ENCODE results near the gene RPS27A. TPM values are rescaled to one million over a fixed set of nuclear protein-coding genes. Genes with fewer than 3 reads are reported as not detected.

Gene RPS27A
- total and polyA plus RNA-seq, 9 of the 15 experiments (the other 6 are each of a cell fraction or from before 2014, with no cell fraction given): 1,383 to 3,282 (median 2,242) TPM

DNA sequence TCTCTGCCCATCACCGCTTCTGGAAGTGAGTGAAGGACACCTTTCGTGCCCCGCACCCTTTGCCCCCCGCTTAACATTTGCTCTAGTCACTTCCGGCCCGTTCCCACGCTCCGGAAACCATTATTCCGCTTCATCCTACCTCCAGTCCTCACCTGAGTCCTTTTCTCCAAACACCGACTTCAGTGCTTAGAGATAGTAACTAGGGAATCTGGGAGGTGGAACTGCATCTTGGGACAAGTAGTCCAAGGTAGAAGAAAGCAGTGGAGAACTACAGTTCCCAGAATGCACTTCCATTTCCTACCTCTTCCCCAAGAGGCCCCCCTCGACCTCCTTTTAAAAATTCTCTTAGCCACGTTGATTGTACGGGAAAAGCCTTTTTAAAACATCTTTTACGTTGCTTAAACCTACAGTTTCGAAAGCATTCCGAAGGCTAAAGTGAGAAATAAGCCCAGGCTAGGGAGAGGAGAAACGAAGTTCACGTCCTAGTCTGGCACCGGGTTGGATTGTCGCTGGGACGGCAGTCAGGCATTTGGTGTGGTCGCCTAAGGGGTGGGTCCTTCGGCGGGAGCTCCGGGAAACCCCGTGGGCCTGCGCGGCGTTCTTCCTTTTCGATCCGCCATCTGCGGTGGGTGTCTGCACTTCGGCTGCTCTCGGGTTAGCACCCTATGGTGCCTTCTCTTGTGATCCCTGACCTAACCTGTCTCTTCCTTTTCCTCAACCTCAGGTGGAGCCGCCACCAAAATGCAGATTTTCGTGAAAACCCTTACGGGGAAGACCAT, at the start of gene RPS27A, which contains the start of gene CLHC1 (continued):
- TF ChIP-seq, protein P1, sequence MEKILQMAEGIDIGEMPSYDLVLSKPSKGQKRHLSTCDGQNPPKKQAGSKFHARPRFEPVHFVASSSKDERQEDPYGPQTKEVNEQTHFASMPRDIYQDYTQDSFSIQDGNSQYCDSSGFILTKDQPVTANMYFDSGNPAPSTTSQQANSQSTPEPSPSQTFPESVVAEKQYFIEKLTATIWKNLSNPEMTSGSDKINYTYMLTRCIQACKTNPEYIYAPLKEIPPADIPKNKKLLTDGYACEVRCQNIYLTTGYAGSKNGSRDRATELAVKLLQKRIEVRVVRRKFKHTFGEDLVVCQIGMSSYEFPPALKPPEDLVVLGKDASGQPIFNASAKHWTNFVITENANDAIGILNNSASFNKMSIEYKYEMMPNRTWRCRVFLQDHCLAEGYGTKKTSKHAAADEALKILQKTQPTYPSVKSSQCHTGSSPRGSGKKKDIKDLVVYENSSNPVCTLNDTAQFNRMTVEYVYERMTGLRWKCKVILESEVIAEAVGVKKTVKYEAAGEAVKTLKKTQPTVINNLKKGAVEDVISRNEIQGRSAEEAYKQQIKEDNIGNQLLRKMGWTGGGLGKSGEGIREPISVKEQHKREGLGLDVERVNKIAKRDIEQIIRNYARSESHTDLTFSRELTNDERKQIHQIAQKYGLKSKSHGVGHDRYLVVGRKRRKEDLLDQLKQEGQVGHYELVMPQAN (IDR thresholded peaks at IDR 0.05; ENCODE audit: borderline replicate concordance): peak; percentile 91
- TF ChIP-seq, protein P2, sequence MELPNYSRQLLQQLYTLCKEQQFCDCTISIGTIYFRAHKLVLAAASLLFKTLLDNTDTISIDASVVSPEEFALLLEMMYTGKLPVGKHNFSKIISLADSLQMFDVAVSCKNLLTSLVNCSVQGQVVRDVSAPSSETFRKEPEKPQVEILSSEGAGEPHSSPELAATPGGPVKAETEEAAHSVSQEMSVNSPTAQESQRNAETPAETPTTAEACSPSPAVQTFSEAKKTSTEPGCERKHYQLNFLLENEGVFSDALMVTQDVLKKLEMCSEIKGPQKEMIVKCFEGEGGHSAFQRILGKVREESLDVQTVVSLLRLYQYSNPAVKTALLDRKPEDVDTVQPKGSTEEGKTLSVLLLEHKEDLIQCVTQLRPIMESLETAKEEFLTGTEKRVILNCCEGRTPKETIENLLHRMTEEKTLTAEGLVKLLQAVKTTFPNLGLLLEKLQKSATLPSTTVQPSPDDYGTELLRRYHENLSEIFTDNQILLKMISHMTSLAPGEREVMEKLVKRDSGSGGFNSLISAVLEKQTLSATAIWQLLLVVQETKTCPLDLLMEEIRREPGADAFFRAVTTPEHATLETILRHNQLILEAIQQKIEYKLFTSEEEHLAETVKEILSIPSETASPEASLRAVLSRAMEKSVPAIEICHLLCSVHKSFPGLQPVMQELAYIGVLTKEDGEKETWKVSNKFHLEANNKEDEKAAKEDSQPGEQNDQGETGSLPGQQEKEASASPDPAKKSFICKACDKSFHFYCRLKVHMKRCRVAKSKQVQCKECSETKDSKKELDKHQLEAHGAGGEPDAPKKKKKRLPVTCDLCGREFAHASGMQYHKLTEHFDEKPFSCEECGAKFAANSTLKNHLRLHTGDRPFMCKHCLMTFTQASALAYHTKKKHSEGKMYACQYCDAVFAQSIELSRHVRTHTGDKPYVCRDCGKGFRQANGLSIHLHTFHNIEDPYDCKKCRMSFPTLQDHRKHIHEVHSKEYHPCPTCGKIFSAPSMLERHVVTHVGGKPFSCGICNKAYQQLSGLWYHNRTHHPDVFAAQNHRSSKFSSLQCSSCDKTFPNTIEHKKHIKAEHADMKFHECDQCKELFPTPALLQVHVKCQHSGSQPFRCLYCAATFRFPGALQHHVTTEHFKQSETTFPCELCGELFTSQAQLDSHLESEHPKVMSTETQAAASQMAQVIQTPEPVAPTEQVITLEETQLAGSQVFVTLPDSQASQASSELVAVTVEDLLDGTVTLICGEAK (IDR thresholded peaks at IDR 0.05): peak; percentile 72; the same call in 1 of the 2 replicates
- TF ChIP-seq, protein P2 (CRISPR knock-in tag; IDR thresholded peaks at IDR 0.05): no peak
- no peak for TF ChIP-seq ZBTB1 (CRISPR knock-in tag; IDR thresholded peaks at IDR 0.05; ENCODE audit: borderline replicate concordance, low read depth)
- 0 out of 2 replicates have a peak, but pooled peaks have one; percentile 15 for TF ChIP-seq ZNF3 (CRISPR knock-in tag; IDR thresholded peaks at IDR 0.05)
- TF ChIP-seq, protein P3, sequence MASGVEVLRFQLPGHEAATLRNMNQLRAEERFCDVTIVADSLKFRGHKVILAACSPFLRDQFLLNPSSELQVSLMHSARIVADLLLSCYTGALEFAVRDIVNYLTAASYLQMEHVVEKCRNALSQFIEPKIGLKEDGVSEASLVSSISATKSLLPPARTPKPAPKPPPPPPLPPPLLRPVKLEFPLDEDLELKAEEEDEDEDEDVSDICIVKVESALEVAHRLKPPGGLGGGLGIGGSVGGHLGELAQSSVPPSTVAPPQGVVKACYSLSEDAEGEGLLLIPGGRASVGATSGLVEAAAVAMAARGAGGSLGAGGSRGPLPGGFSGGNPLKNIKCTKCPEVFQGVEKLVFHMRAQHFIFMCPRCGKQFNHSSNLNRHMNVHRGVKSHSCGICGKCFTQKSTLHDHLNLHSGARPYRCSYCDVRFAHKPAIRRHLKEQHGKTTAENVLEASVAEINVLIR (CRISPR knock-in tag; IDR thresholded peaks at IDR 0.05): no peak
- TF ChIP-seq CBFB (CRISPR knock-in tag; IDR thresholded peaks at IDR 0.05): peak; percentile 72; the same call in 1 of the 2 replicates
- no peak for TF ChIP-seq SMARCC2 (IDR thresholded peaks at IDR 0.05; ENCODE audit: low read depth)
- TF ChIP-seq KAT7 (CRISPR knock-in tag; IDR thresholded peaks at IDR 0.05; ENCODE audit: borderline replicate concordance): peak; percentile 61; the same call in 1 of the 2 replicates
- TF ChIP-seq ZNF584 (CRISPR knock-in tag; IDR thresholded peaks at IDR 0.05; ENCODE audit: low read depth): peak; percentile 68
- peak; percentile 66; the same call in 1 of the 2 replicates for TF ChIP-seq DIDO1 (tag; IDR thresholded peaks at IDR 0.05; ENCODE audit: low read depth)
- peak; percentile 60 for TF ChIP-seq SIN3B (IDR thresholded peaks at IDR 0.05; ENCODE audit: low read depth)
- TF ChIP-seq, protein P4, sequence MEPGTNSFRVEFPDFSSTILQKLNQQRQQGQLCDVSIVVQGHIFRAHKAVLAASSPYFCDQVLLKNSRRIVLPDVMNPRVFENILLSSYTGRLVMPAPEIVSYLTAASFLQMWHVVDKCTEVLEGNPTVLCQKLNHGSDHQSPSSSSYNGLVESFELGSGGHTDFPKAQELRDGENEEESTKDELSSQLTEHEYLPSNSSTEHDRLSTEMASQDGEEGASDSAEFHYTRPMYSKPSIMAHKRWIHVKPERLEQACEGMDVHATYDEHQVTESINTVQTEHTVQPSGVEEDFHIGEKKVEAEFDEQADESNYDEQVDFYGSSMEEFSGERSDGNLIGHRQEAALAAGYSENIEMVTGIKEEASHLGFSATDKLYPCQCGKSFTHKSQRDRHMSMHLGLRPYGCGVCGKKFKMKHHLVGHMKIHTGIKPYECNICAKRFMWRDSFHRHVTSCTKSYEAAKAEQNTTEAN (CRISPR knock-in tag; IDR thresholded peaks at IDR 0.05): no peak
